Measurements from ENCODE around the gene ASAP3. TPM values are rescaled to one million over a fixed set of nuclear protein-coding genes. Genes with fewer than 3 reads are reported as not detected.

The ASAP3 gene
- total RNA-seq, 4 donors from 2014 or later, result 69.3 to 75.7 (median 73.6) TPM

DNA sequence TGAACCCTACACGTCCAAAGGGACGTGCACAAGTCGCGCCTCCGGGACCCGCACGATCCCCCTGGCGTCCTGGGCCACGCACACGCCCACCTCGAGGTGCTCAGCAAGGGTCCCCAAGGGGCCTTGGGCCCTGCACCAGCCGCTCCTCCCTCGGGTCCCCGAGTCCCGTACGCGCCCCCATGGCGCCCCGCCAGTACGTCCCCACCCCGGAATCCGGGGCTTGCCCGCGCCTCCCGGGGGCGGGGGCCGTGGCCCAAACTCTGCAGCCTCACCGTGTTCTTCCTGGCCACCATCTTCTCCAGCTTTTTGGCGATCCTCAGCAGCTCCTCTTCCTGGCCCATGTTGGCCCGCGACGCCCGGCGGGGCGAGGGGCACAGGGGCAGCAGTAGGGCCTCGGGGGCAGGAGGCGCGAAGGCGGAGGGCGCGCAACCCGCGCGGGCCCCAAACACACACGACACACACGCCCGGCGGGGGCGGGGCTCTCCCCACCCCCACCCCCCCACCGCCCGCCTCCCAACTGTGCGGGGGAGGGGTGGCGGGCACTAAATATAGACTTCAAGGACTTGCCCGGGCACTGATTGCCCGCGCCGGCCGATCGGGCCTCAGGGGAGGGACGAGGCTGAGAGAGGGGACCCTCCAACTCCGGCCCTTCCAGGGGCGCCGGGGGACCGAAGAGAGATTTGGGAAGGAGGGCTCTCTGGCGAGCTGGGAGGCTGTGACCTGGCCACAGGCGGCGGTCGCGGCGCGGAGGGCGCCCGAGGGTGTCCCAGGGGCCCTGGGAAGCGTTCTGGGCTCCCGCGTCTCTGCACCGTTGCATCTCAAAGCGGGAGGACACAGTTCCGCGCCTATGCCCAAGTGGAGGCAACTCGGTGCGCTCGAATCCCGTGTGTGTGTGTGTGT lies 59.4 kb downstream of the ASAP3 start, which contains the start of gene TCEA3:
Gene TCEA3 (minus strand): TSS at position 456 of the 900 bp plus-strand sequence. CDS start 115 bp downstream, at position 341.
- intact Hi-C loops (cut with DNase I), result loop anchor here (10.0 kb wide), 1 partner anchor 110 kb away; the partner anchor contains the start of gene E2F2
- H3K4me1 ChIP-seq, result peaks cover 24 to 29% of the 10 kb centered on the region in 2 donors
- peaks cover 0 to 3% of the 10 kb centered on the region in 2 donors for H3K36me3 ChIP-seq
- H3K27ac ChIP-seq, result peak within 1 kb of the TSS; percentile 63 to 90 (median 88)
- 0 to 1% methylated on average over 11 to 32 of the region's 84 CpGs for WGBS, 2 donors
- no peaks in the 10 kb centered on the region for H3K27me3 ChIP-seq
- peak; percentile 9 to 31 for TF ChIP-seq POLR2A (IDR thresholded peaks at IDR 0.05)
- TF ChIP-seq, protein P1, sequence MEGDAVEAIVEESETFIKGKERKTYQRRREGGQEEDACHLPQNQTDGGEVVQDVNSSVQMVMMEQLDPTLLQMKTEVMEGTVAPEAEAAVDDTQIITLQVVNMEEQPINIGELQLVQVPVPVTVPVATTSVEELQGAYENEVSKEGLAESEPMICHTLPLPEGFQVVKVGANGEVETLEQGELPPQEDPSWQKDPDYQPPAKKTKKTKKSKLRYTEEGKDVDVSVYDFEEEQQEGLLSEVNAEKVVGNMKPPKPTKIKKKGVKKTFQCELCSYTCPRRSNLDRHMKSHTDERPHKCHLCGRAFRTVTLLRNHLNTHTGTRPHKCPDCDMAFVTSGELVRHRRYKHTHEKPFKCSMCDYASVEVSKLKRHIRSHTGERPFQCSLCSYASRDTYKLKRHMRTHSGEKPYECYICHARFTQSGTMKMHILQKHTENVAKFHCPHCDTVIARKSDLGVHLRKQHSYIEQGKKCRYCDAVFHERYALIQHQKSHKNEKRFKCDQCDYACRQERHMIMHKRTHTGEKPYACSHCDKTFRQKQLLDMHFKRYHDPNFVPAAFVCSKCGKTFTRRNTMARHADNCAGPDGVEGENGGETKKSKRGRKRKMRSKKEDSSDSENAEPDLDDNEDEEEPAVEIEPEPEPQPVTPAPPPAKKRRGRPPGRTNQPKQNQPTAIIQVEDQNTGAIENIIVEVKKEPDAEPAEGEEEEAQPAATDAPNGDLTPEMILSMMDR (IDR thresholded peaks at IDR 0.05), result no peak
- H3K9me3 ChIP-seq, result no peaks in the 10 kb centered on the region
- peak; percentile 81 to 82 for DNase-seq
- H3K4me3 ChIP-seq (replicated peaks in 1 of 3), result peak within 1 kb of the TSS; percentile 56 to 75 (median 72)

DNA sequence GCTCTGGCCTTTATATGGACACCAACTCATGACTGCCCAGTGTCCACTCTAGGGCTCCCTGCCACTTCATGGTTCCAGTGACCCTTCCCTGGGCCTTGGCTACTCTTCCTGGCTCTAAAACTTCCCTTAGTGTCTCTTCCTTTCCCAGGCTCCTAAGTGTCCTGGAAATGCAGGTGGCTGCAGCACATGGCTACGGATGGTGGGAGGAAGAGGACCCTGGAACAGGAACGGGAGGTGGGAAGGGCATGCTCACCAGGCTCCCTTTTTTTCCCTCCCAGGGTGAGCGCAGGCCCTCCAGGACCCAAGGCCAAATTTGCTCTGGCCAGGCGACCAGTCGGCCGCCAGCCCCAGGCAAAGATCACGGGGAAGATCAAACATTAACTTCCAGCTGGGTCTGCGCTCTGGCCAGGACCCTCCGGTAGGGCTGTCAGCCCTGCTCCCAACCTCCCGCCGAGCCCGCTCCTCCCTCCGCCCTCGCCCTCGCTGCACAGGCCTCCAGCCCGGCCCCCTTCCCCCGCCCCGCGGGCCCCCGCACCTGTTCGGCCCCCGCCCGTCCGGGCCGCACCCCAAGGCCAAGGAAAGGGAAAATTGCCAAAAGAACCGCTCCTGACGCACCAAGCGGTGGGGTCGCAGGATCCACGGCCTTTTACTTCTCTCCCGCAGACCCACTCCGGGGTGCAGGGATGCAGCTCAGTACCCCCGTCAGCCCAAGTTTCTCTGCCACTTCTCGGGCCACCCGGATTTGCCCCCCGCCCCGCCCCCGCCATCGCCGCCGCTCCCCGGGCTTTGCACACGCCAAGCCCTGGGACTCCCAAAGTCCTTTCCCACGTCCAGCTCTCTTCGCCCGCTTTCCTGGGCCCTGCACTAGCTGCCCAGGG lies 60.3 kb downstream of the ASAP3 start:
- peak; percentile 70 for DNase-seq
- intact Hi-C loops (cut with DNase I), result loop anchor here (10.0 kb wide), 1 partner anchor 111 kb away; the partner anchor contains the start of gene E2F2
- H3K27ac ChIP-seq, result peak overlapping the region; percentile 63 to 90 (median 88)
- H3K4me1 ChIP-seq, result peaks cover 24 to 29% of the 10 kb centered on the region in 2 donors
- H3K9me3 ChIP-seq, result no peaks in the 10 kb centered on the region
- no peaks in the 10 kb centered on the region for H3K27me3 ChIP-seq
- peak overlapping the region; percentile 56 to 75 (median 72) for H3K4me3 ChIP-seq (replicated peaks in 1 of 3)
- WGBS, 2 donors, result 7 to 20% methylated on average over 9 to 11 of the region's 46 CpGs
- H3K36me3 ChIP-seq, result no peaks in the 10 kb centered on the region
- TF ChIP-seq POLR2A (IDR thresholded peaks at IDR 0.05), result no peak
- TF ChIP-seq, protein P1 (IDR thresholded peaks at IDR 0.05), result no peak

DNA sequence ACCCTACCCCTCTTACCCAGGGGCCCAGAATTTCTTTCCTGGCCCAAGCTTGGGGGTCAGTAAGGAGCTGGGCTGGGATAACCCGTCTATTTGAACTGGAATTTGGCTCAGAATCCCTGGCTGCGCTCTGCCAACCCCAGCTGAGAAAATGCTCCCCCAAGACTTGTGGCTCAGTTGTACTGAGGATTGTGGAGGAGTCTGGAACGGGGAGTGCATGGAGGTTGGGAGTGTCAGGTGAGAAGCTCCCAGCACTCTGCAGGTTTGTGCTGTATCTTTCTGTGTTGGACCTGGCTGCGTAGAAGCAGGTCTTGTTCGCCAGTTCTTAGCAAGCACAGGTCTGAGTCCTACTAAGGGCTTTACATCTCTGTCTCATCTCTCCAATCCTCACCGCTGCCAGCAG lies 61.0 kb downstream of the ASAP3 start:
- intact Hi-C loops (cut with DNase I), result loop anchor here (10.0 kb wide), 1 partner anchor 112 kb away; the partner anchor contains the start of gene E2F2
- Histone ChIP-seq H3K36me3 (no peaks in the 10 kb centered on the region), H3K27me3 (no peaks in the 10 kb centered on the region), H3K27ac (peak overlapping the region; percentile 63 to 90 (median 88)), H3K4me3 (replicated peaks in 1 of 3) (peak overlapping the region in 1 of 3 donors; percentile 56), H3K9me3 (no peaks in the 10 kb centered on the region), H3K4me1 (peaks cover 24 to 29% of the 10 kb centered on the region in 2 donors)
- 55 to 75% methylated on average over 4 to 6 of the region's 6 CpGs for WGBS, 2 donors
- DNase-seq, result peak; percentile 28 to 34
- TF ChIP-seq, protein P1 (IDR thresholded peaks at IDR 0.05), result no peak
- TF ChIP-seq POLR2A (IDR thresholded peaks at IDR 0.05), result no peak

DNA sequence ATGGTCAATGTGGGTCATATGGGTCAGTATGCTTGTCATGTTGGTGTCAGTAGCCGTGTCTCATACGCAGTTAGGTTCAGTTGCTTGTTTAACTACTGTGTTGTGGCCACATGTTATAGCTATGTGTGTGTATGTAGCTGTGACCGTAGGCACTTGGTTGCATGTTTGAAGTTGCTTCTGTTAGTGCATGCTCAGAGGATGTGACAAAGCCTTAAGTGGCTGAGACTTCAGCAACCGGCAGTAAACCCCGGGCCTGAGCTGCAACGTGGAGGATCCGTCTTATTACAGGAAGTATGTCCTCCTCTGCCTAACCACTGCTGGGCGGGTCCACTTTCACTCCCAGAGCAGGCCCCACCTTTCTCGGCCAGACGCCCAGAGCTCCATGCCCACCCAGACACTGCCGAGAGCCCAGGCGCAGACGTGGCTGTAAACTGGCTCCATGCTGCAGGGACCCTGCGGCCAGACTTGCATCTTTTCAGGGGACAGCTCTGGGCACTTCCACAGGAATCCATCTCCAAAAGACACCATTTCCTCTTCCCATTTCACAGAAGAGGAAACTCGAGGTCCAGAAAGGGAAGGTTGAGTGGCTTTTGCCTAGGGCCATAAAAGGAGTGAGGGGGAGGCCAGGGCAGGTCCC lies 61.6 kb downstream of the ASAP3 start:
- intact Hi-C loops (cut with DNase I), result loop anchor here (10.0 kb wide), 1 partner anchor 112 kb away; the partner anchor contains the start of gene E2F2
- 16 to 28% methylated on average over 8 to 14 of the region's 15 CpGs for WGBS, 2 donors

More for the DNA sequence above, 61.6 kb downstream of the ASAP3 start:
- H3K36me3 ChIP-seq, result no peaks in the 10 kb centered on the region
- H3K4me3 ChIP-seq (replicated peaks in 1 of 3), result peak overlapping the region in 1 of 3 donors; percentile 5
- peaks cover 24 to 29% of the 10 kb centered on the region in 2 donors for H3K4me1 ChIP-seq
- peak overlapping the region; percentile 63 to 90 (median 88) for H3K27ac ChIP-seq
- DNase-seq, result peak; percentile 86 to 88
- no peaks in the 10 kb centered on the region for H3K27me3 ChIP-seq
- no peaks in the 10 kb centered on the region for H3K9me3 ChIP-seq
- TF ChIP-seq, protein P1 (IDR thresholded peaks at IDR 0.05), result no peak
- peak in 1 of 2 donors; percentile 30 for TF ChIP-seq POLR2A (IDR thresholded peaks at IDR 0.05)

Measured in thyroid gland (tissue), 4 donors.